Activated CD8-positive, alpha-beta memory T cell treated with anti-CD3 and anti-CD28 coated beads, Interleukin-2, amount 10 ng/mL, durations not matched to agents 7 days and 5 days (primary cell): Measurements from ENCODE around the gene ZNF222. TPM values are rescaled to one million over a fixed set of nuclear protein-coding genes. Genes with fewer than 3 reads are reported as not detected.
A peak's percentile ranks its signal among the peaks of the same experiment; 100 is the strongest.

Experiments used
- ATAC-seq: fragments of 150-1000 bp; cut with Tn5 transposase; one replicate; pipeline ENCODE4 v1.10.0; 2021; ENCODE audit warnings: moderate library complexity
- CTCF ChIA-PET: fragments of 350-600 bp; sonication (Branson Sonifier 250); formaldehyde crosslinking; loops from one replicate; lab custom pipeline; 2021; ENCODE audit warnings: antibody characterized with exemption; lab: Charles Lee
- DNase-seq: peaks from one replicate; pipeline ENCODE4 v3.0.0-alpha.2; 2020
- H3K27ac Mint-ChIP-seq: one replicate; pipeline ENCODE4 v1.8.0; 2021; ENCODE audit warnings: mild to moderate bottlenecking, mixed read lengths
- H3K27me3 Mint-ChIP-seq: one replicate; pipeline ENCODE4 v1.8.0; 2021; ENCODE audit warnings: mixed read lengths
- H3K36me3 Mint-ChIP-seq: one replicate; pipeline ENCODE4 v1.8.0; 2021; ENCODE audit warnings: mild to moderate bottlenecking, mixed read lengths
- H3K4me1 Mint-ChIP-seq: one replicate; pipeline ENCODE4 v1.8.0; 2021; ENCODE audit warnings: mixed read lengths
- H3K4me3 Mint-ChIP-seq: one replicate; pipeline ENCODE4 v1.8.0; 2021; ENCODE audit warnings: mild to moderate bottlenecking, moderate library complexity, mixed read lengths
- H3K9me3 Mint-ChIP-seq: one replicate; pipeline ENCODE4 v1.8.0; 2022; ENCODE audit warnings: low read depth, mixed read lengths
- total RNA-seq, 2 experiments: library from RNA; stranded (reverse); gene quantifications; one replicate each; pipeline ENCODE4 v1.2.3, GENCODE V29; 2021

ZNF222 gene
- 1 to 10 TPM; 2.3 to 3.0 TPM for total RNA-seq

GRCh38 chr19:44025217-44025936 lies at the start of gene ZNF222:
TSS of gene ZNF222 (plus strand) at chr19:44025379. CDS start at chr19:44025437, 58 bp downstream.
- CTCF ChIA-PET: no interaction called here
- Mint-ChIP-seq H3K36me3 (peaks cover 49% of the 10 kb centered on the region), H3K27ac (peak within 1 kb of the TSS; percentile 81), H3K27me3 (peaks cover 6% of the 10 kb centered on the region), H3K4me3 (peak within 1 kb of the TSS; percentile 89), H3K9me3 (peaks cover 26% of the 10 kb centered on the region), H3K4me1 (peaks cover 15% of the 10 kb centered on the region)
- DNase-seq (peak; percentile 91), ATAC-seq (peak; percentile 99)

- CTCF ChIA-PET: no interaction called here
- ATAC-seq (no peak), DNase-seq (no peak)
- peaks cover 2% of the 10 kb centered on the region for H3K36me3 Mint-ChIP-seq
- peaks cover 28% of the 10 kb centered on the region for H3K9me3 Mint-ChIP-seq
- H3K4me1 Mint-ChIP-seq: no peaks in the 10 kb centered on the region
- no peaks in the 10 kb centered on the region for H3K27me3 Mint-ChIP-seq
- H3K4me3 Mint-ChIP-seq: no peak overlapping the region
- H3K27ac Mint-ChIP-seq: no peak overlapping the region
Observed at GRCh38 chr19:43976732-43977131, 48.4 kb upstream of the ZNF222 start.

DNA sequence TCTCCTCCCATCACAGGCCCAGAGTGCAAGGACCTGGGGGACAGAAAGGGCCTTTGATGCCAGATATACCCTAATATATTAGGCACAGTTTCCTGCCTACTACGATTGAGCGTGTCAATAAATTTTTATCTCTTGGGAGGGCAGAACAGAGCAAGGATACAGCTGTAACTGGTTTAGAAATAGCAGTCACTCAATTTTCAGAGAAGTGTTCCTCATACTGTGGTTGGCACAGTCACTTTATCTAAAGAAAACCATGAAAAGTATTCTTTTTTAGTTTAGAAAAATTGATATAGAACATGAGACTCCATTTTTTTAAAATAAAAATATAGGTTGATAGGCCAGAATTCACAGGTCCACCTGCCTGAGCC lies 41.7 kb upstream of the ZNF222 start:
- Mint-ChIP-seq H3K36me3 (peaks cover 24% of the 10 kb centered on the region), H3K4me3 (peak overlapping the region; percentile 97), H3K9me3 (peaks cover 15% of the 10 kb centered on the region), H3K27me3 (no peaks in the 10 kb centered on the region), H3K27ac (no peak overlapping the region), H3K4me1 (peaks cover 9% of the 10 kb centered on the region)
- no peak for ATAC-seq
- no peak for DNase-seq
- CTCF ChIA-PET: no interaction called here

GRCh38 chr19:43983912-43984686 lies 41.1 kb upstream of the ZNF222 start, which contains the start of gene ZNF155:
TSS of gene ZNF155 (plus strand) at chr19:43984188. CDS start at chr19:43988544, 4,356 bp downstream.
- Mint-ChIP-seq H3K27me3 (no peaks in the 10 kb centered on the region), H3K36me3 (peaks cover 30% of the 10 kb centered on the region), H3K9me3 (peaks cover 16% of the 10 kb centered on the region), H3K27ac (peak within 1 kb of the TSS; percentile 97), H3K4me1 (peaks cover 9% of the 10 kb centered on the region), H3K4me3 (peak within 1 kb of the TSS; percentile 97)
- peak; percentile 80 for DNase-seq
- CTCF ChIA-PET: interaction anchor here (1.3 kb wide), 1 partner anchor 111 kb away, joined by 4 read pairs; the partner anchor contains the start of gene ZNF224
- ATAC-seq: peak; percentile 93

GRCh38 chr19:43984687-43985000 lies 40.5 kb upstream of the ZNF222 start:
- H3K4me3 Mint-ChIP-seq: peak overlapping the region; percentile 97
- H3K4me1 Mint-ChIP-seq: peaks cover 9% of the 10 kb centered on the region
- DNase-seq: no peak
- H3K36me3 Mint-ChIP-seq: peaks cover 35% of the 10 kb centered on the region
- peak; percentile 28 for ATAC-seq
- peak overlapping the region; percentile 97 for H3K27ac Mint-ChIP-seq
- CTCF ChIA-PET: interaction anchor here (1.3 kb wide), 1 partner anchor 110 kb away, joined by 4 read pairs; the partner anchor contains the start of gene ZNF224
- H3K9me3 Mint-ChIP-seq: peaks cover 13% of the 10 kb centered on the region
- no peaks in the 10 kb centered on the region for H3K27me3 Mint-ChIP-seq

- H3K36me3 Mint-ChIP-seq: peaks cover 62% of the 10 kb centered on the region
- DNase-seq: no peak
- CTCF ChIA-PET: no interaction called here
- no peaks in the 10 kb centered on the region for H3K27me3 Mint-ChIP-seq
- no peak for ATAC-seq
- no peak overlapping the region for H3K27ac Mint-ChIP-seq
- H3K4me1 Mint-ChIP-seq: peaks cover 9% of the 10 kb centered on the region
- H3K9me3 Mint-ChIP-seq: peaks cover 26% of the 10 kb centered on the region
- no peak overlapping the region for H3K4me3 Mint-ChIP-seq
Observed at GRCh38 chr19:43997631-43998290, 27.4 kb upstream of the ZNF222 start.

DNA sequence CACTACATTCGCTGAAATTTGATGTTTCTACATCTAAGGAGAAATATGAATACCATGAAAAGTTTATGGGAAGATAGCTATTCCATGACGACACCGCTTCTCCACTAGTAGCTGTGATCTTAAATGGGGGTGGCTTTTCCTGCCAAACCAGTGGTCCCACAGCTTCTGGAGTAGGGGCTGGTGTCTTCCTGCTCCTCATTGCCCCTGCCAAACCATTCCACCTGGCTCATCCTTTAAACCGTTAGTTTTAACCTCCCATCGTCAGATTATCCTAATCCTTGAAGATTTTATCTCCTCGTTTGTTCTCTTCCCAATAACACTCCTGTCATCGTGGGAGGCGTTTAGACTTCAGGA lies 23.0 kb upstream of the ZNF222 start:
- Mint-ChIP-seq H3K27ac (peak overlapping the region; percentile 96), H3K4me3 (peak overlapping the region; percentile 91), H3K36me3 (peaks cover 46% of the 10 kb centered on the region), H3K27me3 (no peaks in the 10 kb centered on the region), H3K4me1 (peaks cover 16% of the 10 kb centered on the region), H3K9me3 (peaks cover 29% of the 10 kb centered on the region)
- CTCF ChIA-PET: interaction anchor here (1.4 kb wide), 1 partner anchor 49 kb away, joined by 4 read pairs; no protein-coding TSS in a partner anchor
- ATAC-seq (no peak), DNase-seq (no peak)

- Mint-ChIP-seq H3K36me3 (peaks cover 47% of the 10 kb centered on the region), H3K27me3 (no peaks in the 10 kb centered on the region), H3K4me3 (peak within 1 kb of the TSS; percentile 91), H3K27ac (peak within 1 kb of the TSS; percentile 96), H3K4me1 (peaks cover 16% of the 10 kb centered on the region), H3K9me3 (peaks cover 31% of the 10 kb centered on the region)
- DNase-seq (peak; percentile 92), ATAC-seq (peak; percentile 96)
- CTCF ChIA-PET: interaction anchor here (1.0 to 1.4 kb wide), 2 partner anchors 50 to 68 kb away, joined by 3 to 4 read pairs; partner anchors contain the start of gene ZNF45
Observed at GRCh38 chr19:44002566-44003460, 22.4 kb upstream of the ZNF222 start, which contains the start of gene ZNF230. TSS of gene ZNF230 (plus strand) at chr19:44002957. CDS start at chr19:44007079, 4,122 bp downstream.

- Mint-ChIP-seq H3K36me3 (peaks cover 48% of the 10 kb centered on the region), H3K27ac (peak overlapping the region; percentile 96), H3K9me3 (peaks cover 26% of the 10 kb centered on the region), H3K27me3 (no peaks in the 10 kb centered on the region), H3K4me3 (peak overlapping the region; percentile 91), H3K4me1 (peaks cover 16% of the 10 kb centered on the region)
- DNase-seq (peak; percentile 46), ATAC-seq (peak; percentile 44)
- CTCF ChIA-PET: interaction anchor here (1.0 kb wide), 1 partner anchor 68 kb away, joined by 3 read pairs; the partner anchor contains the start of gene ZNF45
Observed at GRCh38 chr19:44003461-44004009, 21.6 kb upstream of the ZNF222 start.

- Mint-ChIP-seq H3K9me3 (peaks cover 37% of the 10 kb centered on the region), H3K4me1 (peaks cover 16% of the 10 kb centered on the region), H3K36me3 (peaks cover 63% of the 10 kb centered on the region), H3K27me3 (no peaks in the 10 kb centered on the region), H3K4me3 (no peak overlapping the region), H3K27ac (no peak overlapping the region)
- CTCF ChIA-PET: no interaction called here
- no peak for DNase-seq
- no peak for ATAC-seq
Observed at GRCh38 chr19:44005973-44006372, 19.2 kb upstream of the ZNF222 start.

DNA sequence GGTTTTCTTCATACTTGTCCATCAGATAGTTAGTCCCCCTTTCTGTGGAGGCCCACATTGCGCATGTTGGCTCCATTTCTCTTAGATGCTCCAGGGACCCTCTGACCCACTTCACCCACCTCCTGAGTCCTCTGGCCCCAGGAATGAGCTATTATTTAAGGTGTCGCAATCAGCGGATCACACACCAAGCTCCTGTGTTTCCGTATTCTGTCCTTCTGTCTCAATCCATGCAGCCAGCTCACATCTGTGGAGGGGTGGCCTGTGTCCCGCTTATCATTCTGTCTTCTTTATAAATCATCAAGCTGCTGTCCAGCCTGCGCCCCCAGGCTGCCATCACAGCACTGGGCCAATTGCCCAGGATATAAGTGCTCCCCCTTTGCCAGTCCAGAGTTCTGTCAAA lies 17.7 kb upstream of the ZNF222 start:
- no peak overlapping the region for H3K4me3 Mint-ChIP-seq

DNA sequence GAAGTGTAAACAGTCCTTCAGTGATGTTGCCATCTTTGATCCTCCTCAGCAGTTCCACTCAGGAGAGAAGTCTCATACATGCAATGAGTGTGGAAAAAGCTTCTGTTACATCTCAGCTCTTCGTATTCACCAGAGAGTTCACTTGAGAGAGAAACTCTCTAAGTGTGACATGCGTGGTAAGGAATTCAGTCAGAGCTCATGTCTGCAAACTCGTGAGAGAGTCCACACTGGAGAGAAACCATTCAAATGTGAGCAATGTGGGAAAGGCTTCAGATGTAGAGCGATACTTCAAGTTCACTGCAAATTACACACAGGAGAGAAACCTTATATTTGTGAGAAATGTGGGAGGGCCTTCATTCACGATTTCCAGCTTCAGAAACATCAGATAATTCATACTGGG lies 14.7 kb upstream of the ZNF222 start:
- ATAC-seq (no peak), DNase-seq (no peak)
- peaks cover 71% of the 10 kb centered on the region for H3K36me3 Mint-ChIP-seq
- no peaks in the 10 kb centered on the region for H3K27me3 Mint-ChIP-seq
- CTCF ChIA-PET: no interaction called here
- H3K4me3 Mint-ChIP-seq: no peak overlapping the region
- no peak overlapping the region for H3K27ac Mint-ChIP-seq
- H3K4me1 Mint-ChIP-seq: peaks cover 2% of the 10 kb centered on the region
- H3K9me3 Mint-ChIP-seq: peaks cover 47% of the 10 kb centered on the region

More for the DNA sequence above, 17.7 kb upstream of the ZNF222 start:
- Mint-ChIP-seq H3K4me1 (peaks cover 9% of the 10 kb centered on the region), H3K27me3 (no peaks in the 10 kb centered on the region), H3K9me3 (peaks cover 39% of the 10 kb centered on the region), H3K36me3 (peaks cover 71% of the 10 kb centered on the region), H3K27ac (no peak overlapping the region)
- CTCF ChIA-PET: no interaction called here
- ATAC-seq: no peak
- no peak for DNase-seq
